ENCODE data around the gene ADAMTS5.

ADAMTS5 gene

DNA sequence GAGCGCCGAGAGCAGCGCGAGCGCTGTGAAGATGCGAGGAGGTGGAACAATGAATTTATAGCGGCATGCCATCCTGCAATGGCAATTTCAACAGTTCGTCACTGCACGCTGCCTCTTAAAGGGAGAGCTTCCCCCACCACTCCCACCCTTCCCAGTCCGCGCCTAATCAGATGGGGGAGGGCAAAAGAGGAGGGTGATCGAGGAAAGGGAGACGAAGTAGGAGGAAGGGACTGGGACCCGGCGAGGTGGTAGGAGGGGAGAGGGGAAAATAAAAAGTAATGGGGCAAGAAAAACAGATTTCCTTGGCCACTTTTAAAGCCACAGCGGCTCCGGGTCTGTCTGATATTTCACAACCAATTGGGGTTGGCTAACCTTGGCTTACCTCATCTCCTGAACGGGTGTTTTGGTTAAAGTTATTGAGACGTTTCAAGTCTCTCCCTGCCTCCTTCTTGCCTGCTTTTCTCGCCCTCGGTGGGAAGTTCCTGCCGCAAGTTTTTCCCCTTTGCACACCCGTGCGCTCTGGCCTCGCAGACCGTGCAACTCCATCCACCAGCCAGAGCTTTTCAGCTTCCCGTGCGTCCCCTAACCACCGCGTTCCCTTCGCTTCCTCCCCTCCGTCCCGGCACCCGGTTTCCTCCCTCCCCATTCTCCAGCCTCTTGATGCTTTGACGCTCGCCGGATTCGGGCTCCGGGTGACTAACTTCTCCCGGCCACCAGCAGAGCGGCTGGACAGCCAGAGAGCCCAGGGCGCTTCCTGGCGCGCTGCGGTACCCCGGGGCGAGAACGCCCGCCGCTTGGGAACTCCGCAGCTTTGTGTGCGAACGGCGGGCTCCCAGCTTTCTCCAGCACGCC lies at the start of gene ADAMTS5:
Gene ADAMTS5, minus strand, starts transcription at position 27 of the 852 bp plus-strand sequence. CDS start 697 bp downstream, outside the sequence.
- TF ChIP-seq EZH2 (optimal IDR thresholded peaks at IDR 0.05; ENCODE audit: low read depth, low read length), result no peak
- TF ChIP-seq, protein P1, sequence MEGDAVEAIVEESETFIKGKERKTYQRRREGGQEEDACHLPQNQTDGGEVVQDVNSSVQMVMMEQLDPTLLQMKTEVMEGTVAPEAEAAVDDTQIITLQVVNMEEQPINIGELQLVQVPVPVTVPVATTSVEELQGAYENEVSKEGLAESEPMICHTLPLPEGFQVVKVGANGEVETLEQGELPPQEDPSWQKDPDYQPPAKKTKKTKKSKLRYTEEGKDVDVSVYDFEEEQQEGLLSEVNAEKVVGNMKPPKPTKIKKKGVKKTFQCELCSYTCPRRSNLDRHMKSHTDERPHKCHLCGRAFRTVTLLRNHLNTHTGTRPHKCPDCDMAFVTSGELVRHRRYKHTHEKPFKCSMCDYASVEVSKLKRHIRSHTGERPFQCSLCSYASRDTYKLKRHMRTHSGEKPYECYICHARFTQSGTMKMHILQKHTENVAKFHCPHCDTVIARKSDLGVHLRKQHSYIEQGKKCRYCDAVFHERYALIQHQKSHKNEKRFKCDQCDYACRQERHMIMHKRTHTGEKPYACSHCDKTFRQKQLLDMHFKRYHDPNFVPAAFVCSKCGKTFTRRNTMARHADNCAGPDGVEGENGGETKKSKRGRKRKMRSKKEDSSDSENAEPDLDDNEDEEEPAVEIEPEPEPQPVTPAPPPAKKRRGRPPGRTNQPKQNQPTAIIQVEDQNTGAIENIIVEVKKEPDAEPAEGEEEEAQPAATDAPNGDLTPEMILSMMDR (IDR thresholded peaks at IDR 0.05; ENCODE audit: low read length), result no peak
- no peak for TF ChIP-seq EZH2phosphoT487 (IDR thresholded peaks at IDR 0.05; ENCODE audit: low read length)
- Histone ChIP-seq H4K20me1 (ENCODE audit: insufficient read depth, low read length) (no peaks in the 10 kb centered on the region), H3K9me3 (replicated peaks; ENCODE audit: insufficient read depth, low read length) (no peaks in the 10 kb centered on the region), H2AFZ (ENCODE audit: low read length) (no peak within 1 kb of the TSS), H3K4me3 (ENCODE audit: low read length) (no peak within 1 kb of the TSS), H3F3A (ENCODE audit: insufficient read depth, low read length) (no peaks in the 10 kb centered on the region), H3K9ac (ENCODE audit: low read length) (no peak within 1 kb of the TSS), H3K9me2 (replicated peaks; ENCODE audit: insufficient read depth, low read length) (no peaks in the 10 kb centered on the region), H3K27ac (ENCODE audit: low read length) (no peak within 1 kb of the TSS), H3K4me2 (ENCODE audit: low read depth, low read length) (no peak within 1 kb of the TSS), H3K4me1 (ENCODE audit: low read length) (no peaks in the 10 kb centered on the region), H3K79me2 (ENCODE audit: low read length) (no peaks in the 10 kb centered on the region), H3K27me3 (replicated peaks; ENCODE audit: insufficient read depth, low read length) (no peaks in the 10 kb centered on the region), H3K36me3 (replicated peaks; ENCODE audit: insufficient read depth, low read length) (no peaks in the 10 kb centered on the region)
- DNase-seq, result no peak

DNA sequence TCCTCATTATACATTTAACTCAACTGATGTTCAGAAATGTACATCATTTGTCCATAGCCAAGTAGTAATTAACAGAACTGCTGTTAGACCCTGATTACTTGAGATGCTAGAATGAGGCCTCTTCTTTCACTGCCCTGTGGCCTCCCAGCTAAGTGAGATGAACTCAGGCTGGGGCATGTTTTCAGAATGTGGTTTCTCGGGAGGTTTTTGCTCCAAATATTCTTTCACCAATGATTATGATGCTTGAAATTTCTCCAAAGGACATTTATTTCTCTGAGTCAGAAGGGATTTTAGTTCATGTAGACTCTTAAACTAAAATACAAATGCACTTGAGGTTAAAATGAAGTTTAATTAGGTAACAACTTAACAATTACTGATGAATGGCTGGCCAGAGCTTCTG lies 34.6 kb upstream of the ADAMTS5 start:
- no peak overlapping the region for H3K4me2 ChIP-seq (ENCODE audit: low read depth, low read length)
- H3K4me3 ChIP-seq (ENCODE audit: low read length), result no peak overlapping the region
- H3K9me2 ChIP-seq (replicated peaks; ENCODE audit: insufficient read depth, low read length), result no peaks in the 10 kb centered on the region
- H3K27ac ChIP-seq (ENCODE audit: low read length), result no peak overlapping the region
- no peaks in the 10 kb centered on the region for H3K79me2 ChIP-seq (ENCODE audit: low read length)
- H4K20me1 ChIP-seq (ENCODE audit: insufficient read depth, low read length), result no peaks in the 10 kb centered on the region
- H3F3A ChIP-seq (ENCODE audit: insufficient read depth, low read length), result no peaks in the 10 kb centered on the region
- TF ChIP-seq EZH2phosphoT487 (IDR thresholded peaks at IDR 0.05; ENCODE audit: low read length), result no peak
- TF ChIP-seq, protein P1 (IDR thresholded peaks at IDR 0.05; ENCODE audit: low read length), result no peak
- no peak for TF ChIP-seq EZH2 (optimal IDR thresholded peaks at IDR 0.05; ENCODE audit: low read depth, low read length)
- H3K27me3 ChIP-seq (replicated peaks; ENCODE audit: insufficient read depth, low read length), result no peaks in the 10 kb centered on the region
- H3K36me3 ChIP-seq (replicated peaks; ENCODE audit: insufficient read depth, low read length), result no peaks in the 10 kb centered on the region
- no peak overlapping the region for H3K9ac ChIP-seq (ENCODE audit: low read length)
- no peaks in the 10 kb centered on the region for H3K9me3 ChIP-seq (replicated peaks; ENCODE audit: insufficient read depth, low read length)
- no peaks in the 10 kb centered on the region for H3K4me1 ChIP-seq (ENCODE audit: low read length)
- no peak for DNase-seq
- H2AFZ ChIP-seq (ENCODE audit: low read length), result no peak overlapping the region

GRCh38 chr21:26983576-26983975 lies 16.7 kb upstream of the ADAMTS5 start:
- DNase-seq, result no peak
- no peak overlapping the region for H3K9ac ChIP-seq (ENCODE audit: low read length)
- no peak for TF ChIP-seq EZH2phosphoT487 (IDR thresholded peaks at IDR 0.05; ENCODE audit: low read length)
- TF ChIP-seq EZH2 (optimal IDR thresholded peaks at IDR 0.05; ENCODE audit: low read depth, low read length), result no peak
- TF ChIP-seq, protein P1 (IDR thresholded peaks at IDR 0.05; ENCODE audit: low read length), result no peak
- no peak overlapping the region for H3K27ac ChIP-seq (ENCODE audit: low read length)
- H3K79me2 ChIP-seq (ENCODE audit: low read length), result no peaks in the 10 kb centered on the region
- H4K20me1 ChIP-seq (ENCODE audit: insufficient read depth, low read length), result no peaks in the 10 kb centered on the region
- no peaks in the 10 kb centered on the region for H3K36me3 ChIP-seq (replicated peaks; ENCODE audit: insufficient read depth, low read length)
- H3K9me3 ChIP-seq (replicated peaks; ENCODE audit: insufficient read depth, low read length), result no peaks in the 10 kb centered on the region
- no peak overlapping the region for H3K4me2 ChIP-seq (ENCODE audit: low read depth, low read length)
- no peaks in the 10 kb centered on the region for H3K4me1 ChIP-seq (ENCODE audit: low read length)
- no peaks in the 10 kb centered on the region for H3F3A ChIP-seq (ENCODE audit: insufficient read depth, low read length)
- H3K4me3 ChIP-seq (ENCODE audit: low read length), result no peak overlapping the region
- no peaks in the 10 kb centered on the region for H3K27me3 ChIP-seq (replicated peaks; ENCODE audit: insufficient read depth, low read length)
- no peaks in the 10 kb centered on the region for H3K9me2 ChIP-seq (replicated peaks; ENCODE audit: insufficient read depth, low read length)
- H2AFZ ChIP-seq (ENCODE audit: low read length), result no peak overlapping the region
